ENCODE results near the gene VSTM4.

The VSTM4 gene

DNA sequence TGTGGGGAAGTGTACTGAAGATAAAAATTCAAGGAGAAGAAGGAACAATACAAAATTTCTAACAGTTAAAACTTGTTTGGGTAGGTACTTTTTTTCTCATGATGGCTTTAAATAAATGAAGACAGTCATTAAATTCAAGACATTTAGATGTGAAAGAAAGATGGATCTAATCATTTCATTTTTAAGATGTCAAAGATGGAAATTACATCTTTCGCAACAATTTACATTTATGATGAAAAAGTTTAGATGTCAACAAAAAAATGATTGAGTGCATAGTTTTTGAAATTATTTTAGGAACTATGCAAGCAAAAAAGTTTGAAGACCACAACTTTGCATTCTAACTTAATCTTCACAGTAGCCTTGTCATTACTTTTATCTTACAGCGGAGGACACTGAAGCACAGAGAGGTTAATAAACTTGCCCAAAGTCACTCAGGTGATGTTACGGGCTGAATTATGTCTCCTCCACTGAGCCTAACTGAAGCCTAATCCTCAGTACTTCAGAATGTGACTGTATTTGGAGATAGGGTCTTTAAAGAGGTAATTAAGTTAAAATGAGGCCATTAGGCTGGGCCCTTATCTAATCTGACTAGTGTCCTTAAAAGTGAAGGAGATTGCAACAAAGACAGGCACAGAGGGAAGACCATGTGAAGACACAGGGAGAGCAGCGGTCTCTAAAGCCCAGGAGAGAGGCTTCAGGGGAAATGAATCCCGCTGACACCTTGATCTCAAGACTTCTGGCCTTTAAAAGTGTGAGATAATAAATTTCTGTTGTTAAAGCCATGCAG, 48.2 kb downstream of the VSTM4 start:
- no peak for TF ChIP-seq CTCF (IDR thresholded peaks at IDR 0.05; ENCODE audit: low read depth, low read length, missing control alignments)
- DNase-seq (ENCODE audit: low read depth) = no peak
- H3K4me3 ChIP-seq (ENCODE audit: low read depth, low read length) = no peak overlapping the region

DNA sequence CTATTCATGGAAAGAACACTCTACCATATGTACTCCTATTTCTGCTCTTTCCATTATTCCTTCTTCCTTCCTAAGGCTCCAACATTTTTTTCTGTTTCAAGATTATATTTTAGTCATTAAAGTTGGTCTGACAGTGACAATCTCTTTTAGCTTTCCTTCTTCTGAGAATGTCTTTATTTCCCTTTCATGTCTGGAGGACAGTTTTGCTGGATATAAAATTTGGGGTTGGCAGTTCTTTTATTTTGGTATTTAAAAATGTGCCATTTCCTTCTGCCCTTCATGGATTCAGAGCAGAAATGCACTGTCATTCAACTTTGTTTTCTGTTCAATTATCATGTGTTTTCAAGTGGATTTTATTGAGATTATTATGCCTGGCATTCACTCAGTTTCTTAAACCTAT, 53.1 kb downstream of the VSTM4 start:
- H3K4me3 ChIP-seq (ENCODE audit: low read depth, low read length) = no peak overlapping the region
- TF ChIP-seq CTCF (IDR thresholded peaks at IDR 0.05; ENCODE audit: low read depth, low read length, missing control alignments) = no peak
- DNase-seq (ENCODE audit: low read depth) = no peak

GRCh38 chr10:49061667-49062066, 53.7 kb downstream of the VSTM4 start:
- no peak for TF ChIP-seq CTCF (IDR thresholded peaks at IDR 0.05; ENCODE audit: low read depth, low read length, missing control alignments)
- H3K4me3 ChIP-seq (ENCODE audit: low read depth, low read length) = no peak overlapping the region
- no peak for DNase-seq (ENCODE audit: low read depth)

GRCh38 chr10:49058463-49059255, 56.7 kb downstream of the VSTM4 start:
- DNase-seq (ENCODE audit: low read depth) = no peak
- no peak for TF ChIP-seq CTCF (IDR thresholded peaks at IDR 0.05; ENCODE audit: low read depth, low read length, missing control alignments)

DNA sequence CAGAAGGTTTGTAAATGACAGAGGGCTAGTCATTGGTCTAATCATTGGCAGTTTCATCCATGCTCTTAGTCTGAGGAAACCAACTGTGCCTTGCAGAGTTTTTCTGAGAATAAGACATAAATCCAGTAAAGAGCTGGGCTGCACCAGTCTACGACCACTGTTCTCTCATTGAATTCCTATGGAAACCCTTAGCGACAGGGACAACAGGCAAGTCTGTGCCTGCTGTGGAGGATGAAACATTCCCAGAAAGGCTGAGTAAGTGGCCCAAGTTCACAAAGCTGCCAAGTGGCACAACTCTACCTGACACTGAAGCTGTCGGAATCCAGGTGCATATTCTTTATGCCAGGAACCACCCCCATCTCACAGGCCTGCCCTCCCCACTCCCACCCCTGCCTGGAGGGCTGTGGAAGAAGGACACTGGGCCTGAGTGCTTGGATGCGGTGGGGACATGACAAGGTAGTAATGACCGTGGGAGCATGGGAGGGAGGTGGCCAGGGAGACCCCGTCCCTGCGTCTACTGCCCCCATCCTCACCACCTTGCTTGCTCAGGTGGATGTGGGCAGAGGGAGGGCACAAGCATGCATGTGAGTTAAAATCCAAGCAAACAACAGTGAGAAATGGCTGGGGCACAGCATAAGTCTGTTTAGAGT, 58.0 kb downstream of the VSTM4 start:
- no peak for DNase-seq (ENCODE audit: low read depth)
- no peak for TF ChIP-seq CTCF (IDR thresholded peaks at IDR 0.05; ENCODE audit: low read depth, low read length, missing control alignments)

More at GRCh38 chr10:49058463-49059255, 56.7 kb downstream of the VSTM4 start:
- H3K4me3 ChIP-seq (ENCODE audit: low read depth, low read length) = no peak overlapping the region

GRCh38 chr10:49056356-49056755, 59.0 kb downstream of the VSTM4 start:
- no peak for TF ChIP-seq CTCF (IDR thresholded peaks at IDR 0.05; ENCODE audit: low read depth, low read length, missing control alignments)
- DNase-seq (ENCODE audit: low read depth) = no peak
- H3K4me3 ChIP-seq (ENCODE audit: low read depth, low read length) = no peak overlapping the region

More for the DNA sequence above, 58.0 kb downstream of the VSTM4 start:
- H3K4me3 ChIP-seq (ENCODE audit: low read depth, low read length) = no peak overlapping the region
